Ishikawa (cell line): ENCODE data around the gene RAD51B.

Source experiments
- EGR1 ChIP-seq: IDR thresholded peaks from 2 replicates; pipeline ENCODE4 v1.6.1; 2012
- TF ChIP-seq, protein P1 (sequence below): IDR thresholded peaks from 2 replicates; pipeline ENCODE4 v1.6.1; 2012

DNA sequence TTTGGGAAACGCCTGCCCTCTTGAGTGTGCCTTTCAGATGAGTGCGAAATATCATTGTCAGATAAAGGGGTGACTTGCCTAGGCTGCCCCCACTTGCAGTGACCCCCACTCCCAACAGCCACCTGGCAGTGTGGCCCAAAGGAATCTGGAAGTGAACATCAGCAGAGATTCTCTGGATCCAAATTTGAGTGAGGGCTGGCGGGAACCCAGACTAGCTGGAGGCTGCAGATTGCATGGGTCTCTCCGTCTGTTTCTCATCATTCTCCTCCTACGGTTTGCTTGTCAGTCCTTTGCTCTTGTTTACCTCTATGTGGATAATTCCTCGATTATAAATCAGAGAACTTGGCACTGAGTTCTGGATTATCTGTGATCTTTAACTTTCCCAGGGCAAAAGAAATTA, 692.5 kb downstream of the RAD51B start:
- TF ChIP-seq, protein P1, sequence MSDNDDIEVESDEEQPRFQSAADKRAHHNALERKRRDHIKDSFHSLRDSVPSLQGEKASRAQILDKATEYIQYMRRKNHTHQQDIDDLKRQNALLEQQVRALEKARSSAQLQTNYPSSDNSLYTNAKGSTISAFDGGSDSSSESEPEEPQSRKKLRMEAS = no peak
- no peak for TF ChIP-seq EGR1
